Measurements from ENCODE around the gene NTF4. TPM values are rescaled to one million over a fixed set of nuclear protein-coding genes. Genes with fewer than 3 reads are reported as not detected.
"Not testable (repeated sequence)": the region's sequence is repeated elsewhere in the genome, so short reads cannot be mapped to it uniquely, and the experiment has no call there.

Gene NTF4
- total RNA-seq, 3 donors from 2014 or later, result 3.9 to 6.4 TPM; not detected in 1

DNA sequence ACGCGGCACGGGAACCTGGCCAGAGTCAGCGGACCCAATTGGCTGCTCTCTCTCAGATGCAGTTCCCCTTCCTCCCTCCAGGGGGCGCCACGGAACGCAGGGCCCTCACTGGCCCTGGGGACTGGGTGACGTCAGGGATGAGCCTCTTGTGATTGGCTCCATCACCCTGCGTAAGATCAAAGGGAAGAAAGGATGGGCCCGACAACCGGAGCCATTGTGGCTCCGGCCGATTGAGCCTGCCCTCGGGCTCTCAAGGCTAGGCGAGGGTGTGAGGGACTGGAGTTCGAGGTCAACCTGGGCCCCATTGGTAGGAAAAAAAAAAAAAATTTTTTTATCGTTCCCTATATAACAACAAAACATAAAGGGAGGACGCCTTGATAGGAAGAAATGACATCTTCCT, 27.8 kb downstream of the NTF4 start, which contains the start of gene CGB1:
Gene CGB1, minus strand, starts transcription at position 81 of the 400 bp plus-strand sequence. CDS start 184 bp downstream, outside the sequence.
- H3K4me3 ChIP-seq; DNase-seq (ENCODE audit: low spot score in 2 of 2); H3K36me3 ChIP-seq; H3K27ac ChIP-seq; H3K27me3 ChIP-seq; intact Hi-C loops (cut with DNase I; ENCODE audit: low total_unique reads); H3K9me3 ChIP-seq; H3K4me1 ChIP-seq: not testable (repeated sequence)

DNA sequence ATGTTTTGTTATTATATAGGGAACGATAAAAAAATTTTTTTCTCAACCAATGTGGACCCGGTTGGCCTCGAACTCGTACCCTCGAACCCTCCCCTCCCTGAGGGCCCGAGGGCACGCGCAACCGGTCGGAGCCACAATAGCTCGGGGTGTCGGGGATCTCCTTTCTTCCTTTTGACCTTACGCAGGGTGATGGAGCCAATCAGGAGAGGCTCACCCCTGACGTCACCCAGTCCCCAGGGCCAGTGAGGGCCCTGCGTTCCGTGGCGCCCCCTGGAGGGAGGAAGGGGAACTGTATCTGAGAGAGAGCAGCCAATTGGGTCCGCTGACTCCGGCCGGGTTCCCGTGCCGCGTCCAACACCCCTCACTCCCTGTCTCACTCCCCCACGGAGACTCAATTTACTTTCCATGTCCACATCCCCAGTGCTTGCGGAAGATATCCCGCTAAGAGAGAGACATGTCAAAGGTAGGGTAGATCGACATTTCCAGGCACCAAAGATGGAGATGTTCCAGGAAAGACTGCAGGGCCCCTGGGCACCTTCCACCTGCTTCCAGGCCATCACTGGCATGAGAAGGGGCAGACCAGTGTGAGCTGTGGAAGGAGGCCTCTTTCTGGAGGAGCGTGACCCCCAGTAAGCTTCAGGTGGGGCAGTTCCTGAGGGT, 32.8 kb downstream of the NTF4 start, which contains the start of gene CGB2:
Gene CGB2, plus strand, starts transcription at position 249 of the 660 bp plus-strand sequence. Its CDS starts 206 bp downstream, at position 455.
- H3K27ac ChIP-seq; intact Hi-C loops (cut with DNase I; ENCODE audit: low total_unique reads); H3K4me3 ChIP-seq: not testable (repeated sequence)

DNA sequence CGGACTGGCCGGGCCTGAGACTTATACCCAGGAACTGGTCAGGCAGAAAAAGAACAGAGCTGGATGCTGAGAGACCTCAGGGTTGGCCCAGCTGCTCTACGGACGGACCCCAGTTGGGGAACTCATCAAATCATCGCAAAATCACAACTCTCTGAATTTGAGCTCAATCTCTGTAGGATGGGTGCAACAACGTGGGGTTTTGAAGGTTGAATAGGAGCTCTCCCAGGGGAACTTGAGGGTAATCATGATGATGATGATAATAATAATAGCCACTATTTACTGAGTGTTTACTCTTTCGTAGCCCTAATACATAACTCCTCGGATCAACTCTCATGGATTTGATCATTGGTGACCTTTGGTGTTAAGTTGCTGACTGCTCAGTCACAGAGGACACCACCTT, 34.3 kb downstream of the NTF4 start:
- H3K4me3 ChIP-seq; H3K4me1 ChIP-seq; intact Hi-C loops (cut with DNase I; ENCODE audit: low total_unique reads); DNase-seq (ENCODE audit: low spot score in 2 of 2); H3K27me3 ChIP-seq; H3K27ac ChIP-seq; H3K36me3 ChIP-seq; H3K9me3 ChIP-seq: not testable (repeated sequence)

More for the DNA sequence above, 32.8 kb downstream of the NTF4 start, which contains the start of gene CGB2:
- H3K9me3 ChIP-seq; H3K27me3 ChIP-seq; H3K4me1 ChIP-seq; H3K36me3 ChIP-seq; DNase-seq (ENCODE audit: low spot score in 2 of 2): not testable (repeated sequence)

- DNase-seq (ENCODE audit: low spot score in 2 of 2); H3K4me3 ChIP-seq; H3K36me3 ChIP-seq; H3K4me1 ChIP-seq; H3K27ac ChIP-seq; H3K9me3 ChIP-seq; intact Hi-C loops (cut with DNase I; ENCODE audit: low total_unique reads); H3K27me3 ChIP-seq: not testable (repeated sequence)
Measured at GRCh38 chr19:49029749-49030148, 34.9 kb downstream of the NTF4 start.

GRCh38 chr19:49028686-49029085, 35.9 kb downstream of the NTF4 start:
- intact Hi-C loops (cut with DNase I; ENCODE audit: low total_unique reads), result not testable (repeated sequence)

DNA sequence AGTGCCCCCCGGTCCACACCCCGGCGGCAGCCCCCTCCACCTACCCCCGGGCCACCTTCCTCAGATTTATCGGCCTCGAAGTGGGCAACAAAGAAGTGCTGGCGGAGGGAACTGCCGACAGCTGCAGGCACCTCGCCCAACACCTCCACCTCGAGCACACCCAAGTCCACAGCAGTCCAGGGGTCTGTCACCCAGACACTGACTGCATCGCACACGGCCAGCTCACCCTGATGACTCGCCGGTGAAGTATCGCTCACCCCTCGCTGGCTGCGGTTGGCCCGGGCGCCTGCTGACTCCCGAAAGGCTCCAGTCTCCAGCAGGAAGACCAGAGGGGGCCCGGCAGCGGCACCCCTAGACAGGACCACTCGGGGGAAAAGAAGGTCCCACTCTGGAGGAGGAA, 39.0 kb downstream of the NTF4 start:
- H3K9me3 ChIP-seq; H3K27ac ChIP-seq; intact Hi-C loops (cut with DNase I; ENCODE audit: low total_unique reads); H3K4me1 ChIP-seq; H3K36me3 ChIP-seq; DNase-seq (ENCODE audit: low spot score in 2 of 2); H3K4me3 ChIP-seq; H3K27me3 ChIP-seq: not testable (repeated sequence)

More at GRCh38 chr19:49028686-49029085, 35.9 kb downstream of the NTF4 start:
- not testable (repeated sequence) for H3K9me3 ChIP-seq; H3K4me1 ChIP-seq; H3K27ac ChIP-seq; H3K36me3 ChIP-seq; H3K4me3 ChIP-seq; DNase-seq (ENCODE audit: low spot score in 2 of 2); H3K27me3 ChIP-seq

GRCh38 chr19:49025088-49025487, 39.5 kb downstream of the NTF4 start:
- H3K4me3 ChIP-seq; DNase-seq (ENCODE audit: low spot score in 2 of 2); H3K4me1 ChIP-seq; H3K27ac ChIP-seq; H3K36me3 ChIP-seq; intact Hi-C loops (cut with DNase I; ENCODE audit: low total_unique reads); H3K27me3 ChIP-seq; H3K9me3 ChIP-seq: not testable (repeated sequence)

DNA sequence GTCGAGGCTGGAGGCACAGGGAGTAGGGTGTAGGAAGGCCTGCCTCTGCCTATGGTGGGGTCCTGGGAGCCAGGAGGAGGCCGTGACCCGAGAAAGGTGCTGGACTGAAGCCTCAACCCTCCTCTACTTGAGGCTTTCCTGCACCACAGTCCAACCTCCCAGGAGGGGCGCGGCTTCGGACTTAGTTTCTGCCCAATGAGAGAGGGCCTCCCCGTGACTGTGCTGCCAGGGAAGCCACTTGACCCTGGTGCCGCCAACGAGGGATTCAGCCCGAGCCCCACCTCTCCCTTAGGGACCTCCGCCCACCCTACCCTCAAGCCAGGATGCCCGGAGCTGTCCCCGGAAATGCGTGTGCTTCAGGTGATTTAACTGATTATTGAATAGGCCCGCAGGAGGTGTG, 40.4 kb downstream of the NTF4 start, which contains the start of gene CGB3:
Gene CGB3, minus strand, starts transcription at position 101 of the 400 bp plus-strand sequence. CDS start 362 bp downstream, outside the sequence.
- H3K4me3 ChIP-seq; DNase-seq (ENCODE audit: low spot score in 2 of 2); intact Hi-C loops (cut with DNase I; ENCODE audit: low total_unique reads); H3K27me3 ChIP-seq; H3K9me3 ChIP-seq; H3K27ac ChIP-seq; H3K4me1 ChIP-seq; H3K36me3 ChIP-seq: not testable (repeated sequence)

DNA sequence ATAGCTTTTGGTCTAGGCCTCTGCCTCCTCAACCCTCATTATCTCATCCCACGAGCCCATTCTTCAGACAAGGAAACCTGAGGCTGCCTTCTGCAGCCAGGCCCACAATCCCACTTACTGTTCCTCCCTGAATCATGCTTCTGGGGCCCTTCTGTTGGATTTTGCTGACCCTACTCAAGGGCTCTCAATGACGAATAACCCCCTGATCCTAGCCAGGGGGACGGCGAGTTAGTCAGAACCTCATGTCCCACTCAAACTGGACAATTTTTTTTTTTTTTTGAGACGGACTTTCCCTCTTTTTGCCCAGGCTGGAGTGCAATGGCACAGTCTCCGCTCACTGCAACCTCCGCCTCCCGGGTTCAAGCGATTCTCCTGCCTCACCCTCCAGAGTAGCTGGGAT, 42.5 kb downstream of the NTF4 start:
- H3K4me1 ChIP-seq, result peaks cover 0 to 6% of the 10 kb centered on the region in 2 donors
- intact Hi-C loops (cut with DNase I; ENCODE audit: low total_unique reads), result no loop called here
- no peaks in the 10 kb centered on the region for H3K9me3 ChIP-seq
- no peak overlapping the region for H3K27ac ChIP-seq
- no peaks in the 10 kb centered on the region for H3K36me3 ChIP-seq
- H3K27me3 ChIP-seq, result no peaks in the 10 kb centered on the region
- H3K4me3 ChIP-seq, result no peak overlapping the region
- DNase-seq (ENCODE audit: low spot score in 2 of 2), result no peak
- TF ChIP-seq, protein P1, sequence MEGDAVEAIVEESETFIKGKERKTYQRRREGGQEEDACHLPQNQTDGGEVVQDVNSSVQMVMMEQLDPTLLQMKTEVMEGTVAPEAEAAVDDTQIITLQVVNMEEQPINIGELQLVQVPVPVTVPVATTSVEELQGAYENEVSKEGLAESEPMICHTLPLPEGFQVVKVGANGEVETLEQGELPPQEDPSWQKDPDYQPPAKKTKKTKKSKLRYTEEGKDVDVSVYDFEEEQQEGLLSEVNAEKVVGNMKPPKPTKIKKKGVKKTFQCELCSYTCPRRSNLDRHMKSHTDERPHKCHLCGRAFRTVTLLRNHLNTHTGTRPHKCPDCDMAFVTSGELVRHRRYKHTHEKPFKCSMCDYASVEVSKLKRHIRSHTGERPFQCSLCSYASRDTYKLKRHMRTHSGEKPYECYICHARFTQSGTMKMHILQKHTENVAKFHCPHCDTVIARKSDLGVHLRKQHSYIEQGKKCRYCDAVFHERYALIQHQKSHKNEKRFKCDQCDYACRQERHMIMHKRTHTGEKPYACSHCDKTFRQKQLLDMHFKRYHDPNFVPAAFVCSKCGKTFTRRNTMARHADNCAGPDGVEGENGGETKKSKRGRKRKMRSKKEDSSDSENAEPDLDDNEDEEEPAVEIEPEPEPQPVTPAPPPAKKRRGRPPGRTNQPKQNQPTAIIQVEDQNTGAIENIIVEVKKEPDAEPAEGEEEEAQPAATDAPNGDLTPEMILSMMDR (IDR thresholded peaks at IDR 0.05), result no peak
- TF ChIP-seq POLR2A (IDR thresholded peaks at IDR 0.05) (no peak), POLR2AphosphoS5 (IDR thresholded peaks at IDR 0.05) (no peak)

All from breast epithelium (tissue), 4 donors.